Activated naive CD8-positive, alpha-beta T cell treated with anti-CD3 and anti-CD28 coated beads, Interleukin-2, amount 10 ng/mL, durations not matched to agents 7 days and 5 days (primary cell): Measurements from ENCODE around the gene PDE1C. TPM values are rescaled to one million over a fixed set of nuclear protein-coding genes. Genes with fewer than 3 reads are reported as not detected.
"Not testable (repeated sequence)": the region's sequence is repeated elsewhere in the genome, so short reads cannot be mapped to it uniquely, and the experiment has no call there.

Experiments
- ATAC-seq: fragments of 150-1000 bp; cut with Tn5 transposase; one replicate; pipeline ENCODE4 v1.10.0; 2021; ENCODE audit warnings: low read depth, moderate library complexity
- POLR2A ChIA-PET: fragments of 350-600 bp; sonication (Branson Sonifier 250); formaldehyde crosslinking; loops from one replicate; lab custom pipeline; 2021; ENCODE audit warnings: antibody characterized with exemption; lab: Charles Lee
- DNase-seq: peaks from one replicate; pipeline ENCODE4 v3.0.0; 2021
- H3K27ac Mint-ChIP-seq: one replicate; pipeline ENCODE4 v1.8.0; 2022; ENCODE audit warnings: mild to moderate bottlenecking, mixed read lengths
- H3K27me3 Mint-ChIP-seq: one replicate; pipeline ENCODE4 v1.8.0; 2022; ENCODE audit warnings: mild to moderate bottlenecking, moderate library complexity, mixed read lengths
- H3K36me3 Mint-ChIP-seq: one replicate; pipeline ENCODE4 v1.8.0; 2021; ENCODE audit warnings: mild to moderate bottlenecking, mixed read lengths
- H3K4me1 Mint-ChIP-seq: one replicate; pipeline ENCODE4 v1.8.0; 2021; ENCODE audit warnings: mixed read lengths
- H3K4me3 Mint-ChIP-seq: one replicate; pipeline ENCODE4 v1.8.0; 2022; ENCODE audit warnings: mild to moderate bottlenecking, moderate library complexity, mixed read lengths
- H3K9me3 Mint-ChIP-seq: one replicate; pipeline ENCODE4 v1.8.0; 2021; ENCODE audit warnings: mixed read lengths
- total RNA-seq, 2 experiments: library from RNA; stranded (reverse); gene quantifications; one replicate each; pipeline ENCODE4 v1.2.3, GENCODE V29; 2021

Gene PDE1C
- total RNA-seq, 2 experiments from 2014 or later = not detected

DNA sequence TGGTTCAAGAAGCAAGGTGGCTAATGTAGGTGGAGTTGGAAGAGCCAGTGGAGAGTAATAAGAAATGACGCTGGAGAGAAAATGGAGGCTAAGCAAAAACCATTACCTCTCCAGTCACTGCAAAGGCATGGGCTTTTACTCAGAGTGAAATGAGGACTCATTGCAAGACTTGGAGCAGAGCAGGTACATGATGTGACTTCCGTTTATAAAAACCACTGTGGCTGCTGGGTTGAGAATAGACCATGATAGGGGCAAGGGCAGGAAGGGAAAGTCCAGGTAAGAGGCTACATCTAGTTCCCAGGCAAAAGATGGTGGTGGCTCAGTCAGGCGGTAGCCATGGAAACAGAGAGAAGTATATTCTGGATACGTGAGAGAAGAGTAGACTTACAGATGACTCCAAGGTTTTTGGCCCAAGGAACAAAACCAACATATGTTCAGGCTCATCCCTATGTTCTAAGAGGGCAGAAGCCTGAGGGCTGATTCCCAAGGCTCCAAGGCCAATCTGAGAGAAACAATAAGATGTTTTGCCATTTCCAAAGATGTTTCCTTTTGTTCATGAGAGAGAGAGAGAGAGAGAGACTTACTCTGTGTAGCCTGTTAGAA is 21.5 kb upstream of the PDE1C start:
- DNase-seq (no peak), ATAC-seq (no peak)
- no peaks in the 10 kb centered on the region for H3K27me3 Mint-ChIP-seq
- POLR2A ChIA-PET = no interaction called here
- no peaks in the 10 kb centered on the region for H3K9me3 Mint-ChIP-seq
- H3K4me1 Mint-ChIP-seq = no peaks in the 10 kb centered on the region
- H3K4me3 Mint-ChIP-seq = no peak overlapping the region
- no peak overlapping the region for H3K27ac Mint-ChIP-seq
- H3K36me3 Mint-ChIP-seq = no peaks in the 10 kb centered on the region

- Mint-ChIP-seq H3K27me3 (no peaks in the 10 kb centered on the region), H3K27ac (no peak overlapping the region), H3K4me1 (no peaks in the 10 kb centered on the region), H3K9me3 (no peaks in the 10 kb centered on the region), H3K4me3 (no peak overlapping the region), H3K36me3 (no peaks in the 10 kb centered on the region)
- POLR2A ChIA-PET = no interaction called here
- ATAC-seq (no peak), DNase-seq (no peak)
Measured at GRCh38 chr7:32089678-32090077, 19.5 kb upstream of the PDE1C start.

GRCh38 chr7:32089256-32089655 is 19.0 kb upstream of the PDE1C start:
- H3K9me3 Mint-ChIP-seq = no peaks in the 10 kb centered on the region
- POLR2A ChIA-PET = no interaction called here
- ATAC-seq = no peak
- DNase-seq = no peak
- H3K4me3 Mint-ChIP-seq = no peak overlapping the region
- no peak overlapping the region for H3K27ac Mint-ChIP-seq
- no peaks in the 10 kb centered on the region for H3K36me3 Mint-ChIP-seq
- no peaks in the 10 kb centered on the region for H3K27me3 Mint-ChIP-seq
- no peaks in the 10 kb centered on the region for H3K4me1 Mint-ChIP-seq

DNA sequence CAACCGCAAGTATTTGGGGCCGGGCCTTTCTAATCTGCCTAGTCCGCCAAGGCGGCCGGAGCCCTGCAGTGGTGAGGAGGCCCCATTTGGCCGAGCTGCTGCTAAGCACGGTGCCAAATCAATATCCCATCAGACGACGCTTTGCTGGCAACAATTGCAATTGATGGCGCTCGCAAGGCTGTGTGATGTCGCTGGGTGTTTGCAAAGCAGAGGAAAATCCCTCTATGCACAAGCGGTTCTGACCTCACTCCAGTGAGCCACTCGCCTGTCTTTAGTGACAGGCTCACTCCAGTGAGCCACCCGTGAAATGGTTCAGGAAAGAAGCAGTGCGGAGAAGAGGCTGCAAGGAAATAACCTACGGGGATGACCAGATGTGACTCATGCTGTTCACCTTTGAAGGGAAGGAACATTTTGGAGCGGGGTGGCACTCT is 18.3 kb upstream of the PDE1C start:
- Mint-ChIP-seq H3K9me3 (no peaks in the 10 kb centered on the region), H3K4me3 (no peak overlapping the region), H3K27me3 (no peaks in the 10 kb centered on the region), H3K36me3 (no peaks in the 10 kb centered on the region), H3K4me1 (no peaks in the 10 kb centered on the region), H3K27ac (no peak overlapping the region)
- DNase-seq = no peak
- no peak for ATAC-seq
- POLR2A ChIA-PET = no interaction called here

DNA sequence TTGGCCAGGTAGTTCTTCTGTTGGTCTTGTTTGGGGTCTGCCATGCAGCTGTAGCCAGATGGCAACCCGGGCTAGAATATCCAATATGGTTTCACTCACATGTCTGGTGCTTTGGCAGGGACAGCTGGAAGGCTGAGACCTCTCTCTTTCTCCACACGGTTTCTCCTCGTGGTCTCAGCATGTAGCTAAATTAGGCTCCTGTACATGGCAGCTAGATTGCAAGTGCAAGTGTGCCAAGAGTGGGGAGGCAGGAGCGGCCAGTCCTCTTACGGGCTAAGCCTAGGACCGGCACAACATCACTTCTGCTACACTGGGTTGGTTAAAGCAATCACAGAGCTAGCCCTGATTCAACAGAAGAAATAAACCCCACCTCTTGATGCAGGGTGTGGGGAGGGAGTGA is 9.3 kb upstream of the PDE1C start:
- POLR2A ChIA-PET = no interaction called here
- Mint-ChIP-seq H3K4me3 (no peak overlapping the region), H3K27me3 (no peaks in the 10 kb centered on the region), H3K4me1 (no peaks in the 10 kb centered on the region), H3K9me3 (peaks cover 3% of the 10 kb centered on the region), H3K36me3 (no peaks in the 10 kb centered on the region), H3K27ac (no peak overlapping the region)
- DNase-seq (no peak), ATAC-seq (no peak)

DNA sequence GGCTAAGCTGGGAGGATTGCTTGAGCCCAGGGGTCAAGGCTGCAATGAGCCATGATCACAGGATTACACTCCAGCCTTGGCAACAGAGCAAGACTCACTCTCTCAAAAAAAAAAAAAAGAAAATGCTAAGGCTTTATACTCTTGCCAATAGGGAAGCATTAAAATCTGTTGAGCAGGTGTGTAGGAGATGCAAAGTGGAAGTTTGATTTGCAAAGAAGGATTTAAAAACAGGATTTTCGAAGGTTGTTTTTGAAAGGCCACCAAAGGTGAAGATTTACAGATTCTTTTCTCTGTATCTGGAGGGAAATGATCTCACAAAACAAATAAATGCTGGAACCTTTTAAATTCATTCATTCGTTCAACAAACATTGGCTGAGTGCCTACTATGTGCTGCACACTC is 8.6 kb upstream of the PDE1C start:
- H3K27me3 Mint-ChIP-seq = no peaks in the 10 kb centered on the region
- no peak for ATAC-seq
- no peak overlapping the region for H3K4me3 Mint-ChIP-seq
- no peaks in the 10 kb centered on the region for H3K4me1 Mint-ChIP-seq
- POLR2A ChIA-PET = no interaction called here
- H3K27ac Mint-ChIP-seq = no peak overlapping the region
- no peaks in the 10 kb centered on the region for H3K36me3 Mint-ChIP-seq
- H3K9me3 Mint-ChIP-seq = peaks cover 3% of the 10 kb centered on the region
- DNase-seq = no peak

DNA sequence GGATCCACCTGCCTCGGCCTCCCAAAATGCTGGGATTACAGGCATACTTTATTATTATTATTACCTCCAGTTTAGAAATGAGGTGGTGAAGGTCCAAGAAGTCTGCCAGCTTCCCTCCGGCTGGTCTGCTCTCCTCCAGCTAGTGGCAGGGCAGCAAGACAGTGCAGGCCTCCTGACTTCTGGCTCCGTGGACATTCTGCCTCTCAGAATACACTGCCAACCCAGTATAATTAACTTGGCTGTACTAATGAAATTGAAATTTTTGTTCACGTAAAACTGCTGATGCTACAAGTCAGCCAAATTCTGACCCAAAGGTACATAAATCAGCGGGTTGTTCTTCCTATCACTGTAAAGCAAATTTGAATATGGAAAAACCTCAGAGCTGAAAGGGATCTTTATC is 7.6 kb upstream of the PDE1C start:
- POLR2A ChIA-PET = no interaction called here
- no peaks in the 10 kb centered on the region for H3K36me3 Mint-ChIP-seq
- peaks cover 3% of the 10 kb centered on the region for H3K9me3 Mint-ChIP-seq
- H3K4me1 Mint-ChIP-seq = no peaks in the 10 kb centered on the region
- ATAC-seq = no peak
- H3K27me3 Mint-ChIP-seq = no peaks in the 10 kb centered on the region
- no peak overlapping the region for H3K4me3 Mint-ChIP-seq
- no peak for DNase-seq
- H3K27ac Mint-ChIP-seq = no peak overlapping the region

GRCh38 chr7:32076802-32077201 is 6.6 kb upstream of the PDE1C start:
- H3K36me3 Mint-ChIP-seq, H3K4me3 Mint-ChIP-seq, H3K9me3 Mint-ChIP-seq, POLR2A ChIA-PET, ATAC-seq, H3K27me3 Mint-ChIP-seq, H3K27ac Mint-ChIP-seq, H3K4me1 Mint-ChIP-seq, DNase-seq: not testable (repeated sequence)

GRCh38 chr7:32075612-32076011 is 5.4 kb upstream of the PDE1C start:
- no peak overlapping the region for H3K4me3 Mint-ChIP-seq
- no peak overlapping the region for H3K27ac Mint-ChIP-seq
- H3K4me1 Mint-ChIP-seq = no peaks in the 10 kb centered on the region
- ATAC-seq (no peak), DNase-seq (no peak)
- POLR2A ChIA-PET = no interaction called here
- H3K27me3 Mint-ChIP-seq = peaks cover 5% of the 10 kb centered on the region
- H3K9me3 Mint-ChIP-seq = no peaks in the 10 kb centered on the region
- no peaks in the 10 kb centered on the region for H3K36me3 Mint-ChIP-seq

DNA sequence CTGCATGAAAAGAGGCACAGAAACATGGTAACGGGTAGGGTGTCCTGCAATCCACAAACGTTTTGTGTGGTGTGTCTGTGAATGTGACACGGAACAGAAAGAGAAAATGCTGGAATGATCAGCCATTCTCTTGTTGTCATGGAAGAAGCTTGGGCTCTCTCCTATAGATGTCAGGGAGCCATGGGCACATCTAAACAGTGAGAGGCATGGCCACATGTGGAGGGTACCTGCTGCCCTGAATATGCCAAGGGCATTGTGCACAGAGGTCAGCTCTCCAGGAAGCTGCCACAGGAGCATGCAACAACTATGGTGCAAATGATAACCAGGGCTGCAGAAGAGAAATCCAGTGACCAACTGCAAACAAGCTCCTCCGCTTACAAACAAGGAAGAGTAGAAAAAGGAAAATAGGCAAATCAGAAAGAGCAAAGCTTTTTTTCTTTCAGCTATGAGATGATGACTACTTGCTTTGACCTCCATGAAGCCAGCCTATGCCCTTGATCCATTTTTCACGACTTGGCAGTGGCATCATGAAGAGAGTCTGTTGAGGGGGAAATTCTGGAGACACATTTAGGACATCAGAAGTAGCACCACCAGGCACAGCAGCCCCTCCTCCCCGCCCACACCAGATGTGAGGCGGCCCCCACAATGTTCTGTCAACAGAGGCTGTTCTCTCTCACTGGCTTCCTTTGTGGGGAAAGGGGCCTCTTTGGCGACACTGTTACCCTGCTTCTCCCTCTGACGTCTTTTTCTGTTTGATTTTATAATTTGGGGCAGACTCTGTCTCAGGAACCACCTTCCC is 4.8 kb upstream of the PDE1C start:
- Mint-ChIP-seq H3K9me3 (no peaks in the 10 kb centered on the region), H3K4me3 (no peak overlapping the region), H3K27ac (no peak overlapping the region), H3K36me3 (no peaks in the 10 kb centered on the region), H3K4me1 (no peaks in the 10 kb centered on the region), H3K27me3 (peaks cover 12% of the 10 kb centered on the region)
- DNase-seq (no peak), ATAC-seq (no peak)
- POLR2A ChIA-PET = no interaction called here

DNA sequence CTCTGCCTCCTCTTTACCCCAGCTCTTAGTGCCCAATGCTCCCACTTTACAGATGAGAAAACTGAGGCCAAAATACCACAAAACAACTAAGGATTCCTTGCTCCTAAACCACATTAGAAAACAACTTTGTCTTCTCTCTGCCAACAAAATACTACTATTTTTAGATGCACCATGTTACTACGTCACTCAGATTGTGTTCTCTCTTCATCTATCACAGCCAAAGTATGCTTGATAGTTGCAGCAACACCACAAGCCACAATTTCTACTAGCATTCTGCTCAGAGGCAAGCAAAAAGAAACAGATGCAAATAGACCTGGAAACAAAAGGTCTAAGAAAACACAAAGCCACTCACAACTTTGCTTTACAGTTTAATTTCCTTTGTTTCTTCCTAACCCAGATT is 3.3 kb upstream of the PDE1C start:
- Mint-ChIP-seq H3K27me3 (peaks cover 22% of the 10 kb centered on the region), H3K4me1 (no peaks in the 10 kb centered on the region), H3K4me3 (no peak overlapping the region), H3K27ac (no peak overlapping the region), H3K9me3 (no peaks in the 10 kb centered on the region), H3K36me3 (no peaks in the 10 kb centered on the region)
- POLR2A ChIA-PET = no interaction called here
- DNase-seq (no peak), ATAC-seq (no peak)

- Mint-ChIP-seq H3K27ac (no peak overlapping the region), H3K4me1 (no peaks in the 10 kb centered on the region), H3K27me3 (peaks cover 22% of the 10 kb centered on the region), H3K9me3 (no peaks in the 10 kb centered on the region), H3K36me3 (no peaks in the 10 kb centered on the region), H3K4me3 (no peak overlapping the region)
- DNase-seq (no peak), ATAC-seq (no peak)
- POLR2A ChIA-PET = no interaction called here
Measured at GRCh38 chr7:32072397-32072796, 2.2 kb upstream of the PDE1C start.

DNA sequence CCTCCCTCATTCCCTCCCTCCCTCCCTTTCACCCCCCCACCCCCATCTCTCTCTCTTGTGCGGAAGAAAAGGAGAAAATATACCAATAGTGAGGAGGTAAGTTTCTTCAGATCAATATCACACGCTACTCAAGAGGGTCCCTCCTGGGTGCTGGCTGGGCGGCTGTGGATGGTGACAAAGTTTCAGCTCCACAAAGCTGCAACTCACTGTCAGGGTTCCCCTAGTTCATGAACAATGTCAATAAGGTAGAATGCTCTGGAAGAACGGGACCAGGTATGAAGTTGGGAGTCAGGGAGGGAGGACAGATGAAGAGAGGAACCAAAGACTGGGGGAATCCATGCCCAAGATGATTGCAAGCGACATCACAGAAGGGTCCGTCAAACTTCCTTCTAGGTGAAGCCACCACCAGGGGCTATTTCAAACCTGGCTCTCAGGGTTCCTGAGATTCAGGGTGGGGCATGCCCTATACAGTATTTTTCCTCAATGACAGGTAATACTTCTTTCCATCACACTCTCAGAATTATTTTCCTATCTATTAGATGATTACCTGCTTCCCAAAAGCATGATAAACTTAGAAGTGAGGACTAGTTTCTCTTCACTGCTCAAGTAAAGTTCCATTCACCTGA is 1.4 kb upstream of the PDE1C start:
- Mint-ChIP-seq H3K27me3 (peaks cover 22% of the 10 kb centered on the region), H3K4me1 (no peaks in the 10 kb centered on the region), H3K9me3 (no peaks in the 10 kb centered on the region), H3K36me3 (no peaks in the 10 kb centered on the region), H3K4me3 (no peak overlapping the region), H3K27ac (no peak overlapping the region)
- DNase-seq (no peak), ATAC-seq (no peak)
- POLR2A ChIA-PET = no interaction called here

DNA sequence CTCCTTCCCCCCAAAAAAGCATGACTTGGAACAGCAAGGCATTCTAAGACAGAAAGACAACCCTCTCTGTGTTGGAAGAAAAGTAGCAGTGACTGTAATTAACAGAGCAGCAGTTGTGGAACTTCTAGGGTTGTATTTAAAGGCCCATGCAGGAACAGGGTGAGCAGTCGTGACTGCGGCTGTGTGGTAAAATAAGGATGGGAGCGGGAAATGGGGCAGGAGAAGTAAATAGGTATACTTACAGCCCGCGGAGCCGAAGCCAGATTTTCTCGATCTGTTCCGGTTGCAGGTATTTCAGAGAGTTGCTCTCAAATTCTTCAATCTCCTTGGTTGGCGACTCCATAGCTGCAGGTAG is 179 bp downstream of the PDE1C start:
- no peaks in the 10 kb centered on the region for H3K4me1 Mint-ChIP-seq
- H3K36me3 Mint-ChIP-seq = no peaks in the 10 kb centered on the region
- peaks cover 22% of the 10 kb centered on the region for H3K27me3 Mint-ChIP-seq
- no peak overlapping the region for H3K4me3 Mint-ChIP-seq
- no peak overlapping the region for H3K27ac Mint-ChIP-seq
- DNase-seq = no peak
- H3K9me3 Mint-ChIP-seq = no peaks in the 10 kb centered on the region
- POLR2A ChIA-PET = no interaction called here
- ATAC-seq = no peak
